ENCODE data around the gene SLC37A1.

SLC37A1 gene

DNA sequence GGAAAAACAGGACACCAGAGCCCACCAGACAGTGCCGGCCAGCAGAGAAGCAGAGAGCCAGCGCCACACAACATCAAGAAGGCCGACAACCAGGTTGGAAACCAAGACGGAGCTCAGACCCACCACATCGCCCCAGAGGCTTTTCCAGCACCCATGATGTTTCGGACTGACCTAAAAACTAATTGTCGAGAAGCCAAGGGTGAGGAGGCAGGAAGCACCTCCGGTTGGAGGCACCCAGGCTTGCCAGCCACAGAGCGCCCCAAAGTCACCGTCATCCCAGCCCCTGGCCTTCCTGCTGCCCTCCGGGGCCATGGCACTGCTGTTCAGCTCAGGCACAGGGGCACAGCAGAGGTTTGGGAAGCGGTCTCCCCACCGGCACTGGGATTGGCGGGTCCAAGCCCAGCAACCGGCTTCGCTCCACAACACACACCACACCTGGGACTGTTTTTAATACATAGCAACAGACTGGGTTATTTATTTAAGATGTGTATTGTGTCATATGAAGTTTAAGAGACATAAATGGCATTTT lies 67.2 kb downstream of the SLC37A1 start:
- no peak for DNase-seq

DNA sequence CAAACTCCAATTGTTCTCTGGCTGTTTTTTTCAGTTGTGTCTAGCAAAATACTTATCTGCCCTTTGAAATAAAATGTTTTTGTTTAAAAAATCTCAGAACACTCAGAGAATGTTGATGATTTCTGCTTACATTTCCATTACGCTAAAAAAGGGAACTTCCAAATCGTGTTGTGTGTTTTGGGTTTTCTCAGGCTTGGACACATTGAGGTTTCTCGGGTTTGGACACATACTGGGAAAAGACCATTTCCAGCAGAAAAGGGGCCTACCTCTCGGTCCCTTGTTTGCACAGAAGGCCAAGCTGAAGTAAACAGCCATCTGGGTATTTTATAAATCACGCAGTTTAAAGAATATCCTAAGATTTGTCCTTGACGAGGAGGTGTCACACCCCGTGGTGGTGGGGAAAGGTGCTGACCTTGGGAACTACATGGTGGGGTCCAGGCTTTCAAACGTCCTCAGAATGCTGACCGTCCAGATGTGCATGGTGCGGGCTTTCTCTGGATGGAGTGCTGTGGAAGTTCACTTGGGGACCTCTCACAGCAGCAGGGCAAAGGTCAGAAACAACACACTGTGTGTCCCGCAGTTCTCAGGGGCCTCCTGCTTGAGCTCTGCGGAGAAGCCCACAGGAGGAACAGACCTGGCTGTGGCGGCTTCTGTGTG lies 67.8 kb downstream of the SLC37A1 start:
- no peak for DNase-seq

DNA sequence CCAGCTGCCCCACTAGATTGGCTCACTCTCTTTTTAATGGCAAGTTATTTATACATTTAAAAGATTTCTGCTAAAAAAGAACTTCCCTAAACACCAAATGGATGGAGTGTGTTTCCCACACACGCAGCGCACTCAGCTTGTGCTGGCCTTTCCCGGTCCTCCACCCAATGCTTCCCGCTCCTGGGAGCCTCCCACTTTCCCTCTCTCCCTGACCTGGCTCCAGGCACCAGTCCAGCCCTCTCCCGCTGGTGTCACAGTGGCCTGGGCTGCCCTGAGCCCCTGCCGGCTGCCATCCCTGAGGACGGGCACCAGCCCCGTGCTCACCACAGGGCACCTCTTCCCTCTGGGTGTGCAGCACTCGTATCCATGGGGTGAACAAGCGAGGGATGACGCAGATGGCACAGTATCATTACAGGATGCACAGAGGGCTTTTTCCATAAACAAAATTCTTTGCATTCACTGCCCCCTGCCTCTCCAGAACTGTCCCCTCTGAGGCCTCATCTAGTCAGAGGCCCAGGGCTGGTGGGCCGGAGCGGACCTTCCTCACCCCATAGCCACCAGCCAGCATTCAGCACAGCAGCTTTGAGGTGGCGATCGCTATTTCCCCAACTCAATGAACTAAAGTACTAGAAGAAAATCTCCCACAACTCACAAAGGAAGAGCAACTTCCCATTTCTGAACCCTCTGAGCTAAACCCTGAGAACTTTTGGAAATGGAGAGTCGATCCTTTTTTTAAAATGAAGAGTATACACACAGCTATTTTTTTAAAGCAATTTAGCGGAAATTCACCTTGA lies 68.5 kb downstream of the SLC37A1 start:
- DNase-seq, result no peak

DNA sequence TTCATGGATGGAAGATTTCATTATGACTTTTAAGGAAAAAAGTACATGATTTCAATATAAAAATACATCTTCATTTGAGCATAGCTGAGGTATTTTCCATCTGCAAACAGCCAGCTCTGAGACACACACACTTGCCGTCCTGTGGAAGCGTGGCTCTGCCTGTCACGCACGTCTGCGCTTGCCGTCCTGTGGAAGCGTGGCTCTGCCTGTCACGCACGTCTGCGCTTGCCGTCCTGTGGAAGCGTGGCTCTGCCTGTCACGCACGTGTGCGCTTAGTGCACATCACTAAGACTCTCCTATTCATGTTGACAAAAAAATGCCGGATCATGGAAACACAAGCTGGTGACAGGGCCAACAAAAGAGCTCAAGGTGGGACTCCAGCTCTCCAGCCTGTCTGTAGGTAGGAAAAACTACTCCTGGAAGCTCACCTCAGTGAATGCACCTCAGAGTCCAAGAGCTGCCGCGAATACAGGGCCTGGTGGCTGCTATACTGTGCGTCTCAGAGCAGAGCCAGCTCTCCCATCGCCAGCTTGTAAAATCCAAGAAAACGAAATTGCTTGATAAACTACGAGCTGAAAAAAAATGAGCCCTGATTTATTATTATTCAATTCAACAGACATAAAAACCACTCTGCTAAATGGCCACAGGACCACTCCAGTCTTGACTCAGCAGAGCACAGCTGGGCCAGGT lies 69.3 kb downstream of the SLC37A1 start:
- DNase-seq, result no peak

DNA sequence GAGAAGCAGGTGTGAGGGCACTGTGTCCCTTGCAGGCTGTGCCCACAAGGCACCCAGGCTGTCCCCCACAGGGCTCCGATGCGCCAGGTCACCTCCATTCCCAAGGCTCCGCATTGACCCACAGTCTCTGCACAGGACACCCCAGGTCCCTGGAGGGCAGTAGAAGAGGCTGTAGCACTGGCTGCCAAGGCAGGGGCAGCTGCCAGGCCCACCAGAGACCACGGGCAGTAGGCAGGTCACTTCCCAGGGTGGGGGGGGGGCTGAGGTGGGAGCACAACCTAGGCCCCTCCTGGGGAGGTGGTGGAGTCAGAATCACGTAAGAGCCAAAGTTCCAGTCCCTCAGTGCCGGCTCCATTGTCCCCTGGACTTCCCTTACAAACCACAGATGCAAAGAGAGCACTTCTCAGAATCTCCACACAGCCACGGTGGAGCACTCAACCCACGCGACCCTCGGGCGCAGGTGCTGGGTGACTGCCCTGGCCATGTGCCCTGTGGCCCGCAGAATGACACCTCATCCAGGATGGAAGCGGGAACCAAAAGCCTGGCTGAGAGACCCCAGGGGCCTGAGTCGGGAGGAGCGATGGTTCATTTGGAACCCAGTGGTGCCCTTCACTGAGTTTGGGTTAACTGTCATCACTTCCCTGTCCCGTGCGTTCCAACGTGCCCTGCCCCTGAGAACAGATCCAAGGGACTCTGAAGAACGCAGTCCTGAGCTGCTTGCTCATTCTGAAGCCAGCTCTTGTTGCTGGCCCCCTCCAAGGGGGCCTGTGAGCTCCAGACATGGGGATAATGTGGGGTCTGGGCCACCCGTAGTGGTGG lies 70.0 kb downstream of the SLC37A1 start:
- no peak for DNase-seq

DNA sequence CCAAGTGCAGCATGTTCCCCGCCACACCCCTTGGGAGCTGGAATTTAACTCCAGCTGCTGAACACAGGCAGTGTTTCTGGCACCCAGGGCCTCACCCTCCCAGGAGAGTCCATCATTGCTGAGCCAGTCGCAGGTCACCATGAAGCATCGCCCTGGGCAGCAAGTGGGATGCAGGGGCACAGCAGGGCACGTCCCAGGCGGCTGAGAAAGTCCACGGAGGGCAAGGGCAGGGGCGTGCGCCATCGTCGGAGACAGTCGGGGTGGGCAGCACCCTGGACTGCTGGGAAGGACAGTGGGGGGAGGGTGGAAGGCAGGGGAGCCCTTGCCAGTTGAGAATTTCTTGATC lies 70.6 kb downstream of the SLC37A1 start:
- no peak for DNase-seq

DNA sequence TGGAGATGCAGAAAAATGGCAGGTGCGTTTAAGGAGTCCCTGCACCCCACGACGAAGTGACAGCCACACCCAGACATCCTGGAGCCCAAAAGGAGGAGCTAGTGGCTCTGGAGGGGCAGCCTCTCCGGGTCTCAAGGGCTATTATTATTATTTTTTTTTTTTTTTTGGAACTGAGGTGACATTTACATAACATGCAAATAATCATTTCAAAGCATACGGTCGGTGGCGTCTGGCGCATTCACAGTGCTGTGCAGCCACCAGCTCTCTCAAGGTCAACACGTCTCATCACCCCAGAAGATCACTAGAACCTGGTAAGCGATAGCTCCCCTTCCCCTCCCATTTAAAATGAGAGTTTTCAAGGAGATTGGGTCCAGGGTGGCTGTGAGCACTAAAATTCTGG lies 72.2 kb downstream of the SLC37A1 start:
- DNase-seq, result no peak

DNA sequence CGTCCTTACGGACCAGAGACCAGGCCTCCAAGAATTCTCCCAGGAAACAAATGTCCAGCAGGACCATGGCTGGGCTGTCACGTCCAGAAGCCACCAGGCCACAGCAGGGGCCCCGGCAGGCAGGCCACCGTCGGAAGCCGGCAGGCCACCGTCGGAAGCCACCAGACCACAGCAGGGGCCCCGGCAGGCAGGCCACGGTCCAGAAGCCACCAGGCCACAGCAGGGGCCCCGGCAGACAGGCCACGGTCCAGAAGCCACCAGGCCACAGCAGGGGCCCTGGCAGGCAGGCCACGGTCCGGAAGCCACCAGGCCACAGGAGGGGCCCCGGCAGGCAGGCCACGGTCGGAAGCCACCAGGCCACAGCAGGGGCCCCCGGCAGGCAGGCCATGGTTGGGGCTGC lies 72.8 kb downstream of the SLC37A1 start:
- DNase-seq, result no peak

DNA sequence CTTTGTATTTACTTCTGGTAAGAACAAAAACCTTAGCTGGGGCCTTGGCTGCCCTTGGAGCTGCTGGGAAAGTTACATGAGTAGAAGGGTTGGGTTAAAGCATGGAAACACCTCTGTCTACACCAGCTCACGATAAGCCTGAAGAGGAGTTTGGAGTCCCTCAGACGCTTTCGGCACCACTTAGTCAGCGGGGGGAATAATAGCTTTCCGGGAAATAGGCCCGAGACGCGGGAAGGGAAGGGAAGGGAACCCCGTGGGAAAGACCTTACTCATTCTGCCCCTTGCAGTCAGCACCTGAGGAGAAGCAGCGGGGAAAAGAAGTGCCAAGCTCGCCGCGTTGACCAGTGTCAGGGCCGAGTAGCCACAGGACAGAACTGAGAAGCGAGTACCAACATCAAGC lies 73.4 kb downstream of the SLC37A1 start:
- DNase-seq, result no peak

DNA sequence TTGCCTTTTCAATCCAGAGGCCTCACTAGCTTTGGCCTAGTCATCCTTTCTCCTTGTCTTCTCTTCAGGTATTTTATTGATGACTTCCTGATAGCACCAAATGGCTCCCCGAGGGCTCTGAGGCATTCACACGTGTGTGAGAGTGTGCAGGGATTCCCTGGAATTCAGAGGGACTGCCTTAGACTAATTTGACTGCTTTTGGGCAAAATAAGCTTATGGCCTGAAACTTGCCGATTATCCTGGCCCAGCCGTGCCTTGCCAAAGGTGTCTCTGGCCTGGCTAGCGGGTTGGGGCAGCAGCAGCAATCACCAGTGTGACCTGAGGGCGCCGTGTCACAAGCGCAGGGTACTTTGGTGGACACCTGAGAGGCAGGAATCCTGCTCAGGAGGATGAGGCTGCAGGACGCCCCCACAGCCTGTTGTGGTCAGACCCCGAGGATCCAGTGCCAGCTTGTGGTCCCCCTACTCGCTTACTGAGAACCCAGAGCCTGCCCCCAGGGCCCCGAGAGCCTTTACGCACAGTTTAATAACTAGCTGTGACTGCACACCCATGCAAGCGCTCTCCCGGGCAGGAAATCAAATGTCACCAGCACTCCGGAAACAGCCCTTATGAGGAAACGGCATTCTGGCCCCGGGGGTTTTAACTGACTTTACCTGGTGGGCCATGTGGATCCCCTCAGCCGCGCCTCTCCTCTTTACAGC lies 76.9 kb downstream of the SLC37A1 start:
- no peak for DNase-seq

DNA sequence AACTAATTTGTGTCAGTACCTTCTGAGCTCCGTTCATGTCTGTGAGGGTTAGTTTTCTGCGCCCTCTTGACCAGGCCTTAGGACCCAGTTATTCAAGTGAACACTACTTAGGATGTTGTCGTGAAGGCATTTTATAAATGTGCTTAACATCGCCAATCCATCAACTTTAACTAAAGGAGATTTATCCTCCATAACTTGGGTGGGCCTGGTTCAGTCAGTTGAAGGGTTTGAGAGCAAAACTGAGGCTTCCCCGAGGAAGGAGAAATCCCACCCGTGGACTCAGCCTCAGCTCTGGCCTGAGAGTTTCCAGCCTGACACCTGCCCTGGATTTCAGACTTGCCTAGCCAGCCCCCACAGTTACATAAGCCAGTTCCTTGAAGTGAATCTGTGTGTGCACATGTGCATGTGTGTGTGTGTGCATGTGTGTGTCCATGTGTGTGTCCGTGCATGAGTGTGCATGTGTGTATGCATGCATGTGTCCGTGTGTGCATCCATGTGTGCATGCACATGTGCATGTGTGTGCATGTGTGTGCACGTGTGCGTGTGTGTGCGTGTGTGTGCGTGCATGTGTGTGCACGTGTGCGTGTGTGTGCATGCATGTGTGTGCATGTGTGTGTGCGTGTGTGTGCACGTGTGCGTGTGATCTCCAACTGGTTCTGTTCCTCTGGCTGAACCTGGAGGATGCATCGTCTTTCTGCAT lies 77.7 kb downstream of the SLC37A1 start:
- no peak for DNase-seq

DNA sequence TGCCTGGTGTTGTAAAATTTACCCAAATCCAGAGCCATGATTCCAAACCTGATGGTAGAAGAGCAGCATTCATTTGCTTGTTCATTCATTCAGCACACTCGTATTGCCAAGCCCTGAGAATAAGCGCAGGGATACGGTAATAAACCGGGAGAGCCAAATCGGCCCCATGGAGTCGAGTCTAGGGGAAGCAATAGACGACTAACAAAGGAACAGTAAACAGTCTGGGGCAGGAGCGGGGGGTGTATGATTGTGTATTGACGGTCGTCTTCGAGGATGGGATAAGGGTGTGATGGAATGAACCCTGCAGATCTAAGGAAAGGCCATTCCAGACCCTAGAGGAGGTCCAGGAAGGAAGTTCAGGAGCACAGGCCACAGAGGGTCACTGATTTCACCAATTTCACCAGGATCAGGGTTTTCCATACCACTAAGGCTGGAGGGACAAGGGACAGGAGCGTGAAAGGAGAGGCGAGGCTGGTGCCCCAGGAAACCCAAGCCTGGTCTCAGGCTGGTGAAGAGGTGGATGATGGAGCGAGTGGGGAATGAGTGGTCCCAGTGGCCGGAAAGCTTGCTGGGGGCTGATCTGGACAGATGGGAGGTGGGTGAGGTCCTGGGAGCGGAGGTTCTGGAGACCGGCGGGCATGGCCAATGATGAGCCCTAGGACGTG lies 78.6 kb downstream of the SLC37A1 start:
- no peak for DNase-seq

DNA sequence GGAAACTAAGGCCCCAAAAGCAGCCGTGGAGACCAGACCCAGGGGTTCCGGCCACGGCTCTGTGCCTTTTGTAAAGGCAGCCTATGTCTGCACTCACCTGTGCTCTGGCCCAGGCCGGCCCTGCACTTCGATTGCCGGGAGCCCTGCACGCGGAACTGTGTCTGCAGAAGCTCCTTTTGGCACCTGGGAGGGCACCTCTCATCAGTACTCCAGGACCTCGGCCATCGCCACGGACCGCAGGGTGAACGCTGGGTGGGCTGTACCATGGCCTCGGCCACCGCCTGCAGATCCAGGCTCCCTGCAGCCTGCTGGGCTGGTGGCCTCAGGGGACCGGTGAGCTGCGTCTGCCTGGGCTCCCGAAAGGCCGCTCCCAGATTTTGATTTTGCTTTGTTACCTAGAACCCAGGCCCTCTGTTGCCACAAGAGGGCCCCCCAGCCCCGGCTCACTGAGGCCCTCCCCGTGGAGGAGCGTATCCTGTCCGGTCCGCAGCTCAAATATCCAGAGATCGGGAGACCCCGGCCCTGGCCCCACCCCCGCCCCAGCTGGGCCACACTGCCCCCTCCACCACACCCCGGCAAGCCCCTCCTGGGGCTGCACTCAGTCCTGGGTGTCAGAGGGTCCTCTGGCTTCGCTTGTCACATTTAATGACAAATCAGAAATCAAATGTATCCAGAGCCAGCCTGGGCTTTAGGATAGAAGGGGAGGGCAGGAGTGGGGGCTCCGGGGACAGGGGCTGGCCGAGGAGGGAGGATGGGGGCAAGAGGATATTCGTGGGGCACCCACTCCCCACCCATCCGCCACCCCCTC lies 79.6 kb downstream of the SLC37A1 start:
- peak; percentile 69 for DNase-seq

DNA sequence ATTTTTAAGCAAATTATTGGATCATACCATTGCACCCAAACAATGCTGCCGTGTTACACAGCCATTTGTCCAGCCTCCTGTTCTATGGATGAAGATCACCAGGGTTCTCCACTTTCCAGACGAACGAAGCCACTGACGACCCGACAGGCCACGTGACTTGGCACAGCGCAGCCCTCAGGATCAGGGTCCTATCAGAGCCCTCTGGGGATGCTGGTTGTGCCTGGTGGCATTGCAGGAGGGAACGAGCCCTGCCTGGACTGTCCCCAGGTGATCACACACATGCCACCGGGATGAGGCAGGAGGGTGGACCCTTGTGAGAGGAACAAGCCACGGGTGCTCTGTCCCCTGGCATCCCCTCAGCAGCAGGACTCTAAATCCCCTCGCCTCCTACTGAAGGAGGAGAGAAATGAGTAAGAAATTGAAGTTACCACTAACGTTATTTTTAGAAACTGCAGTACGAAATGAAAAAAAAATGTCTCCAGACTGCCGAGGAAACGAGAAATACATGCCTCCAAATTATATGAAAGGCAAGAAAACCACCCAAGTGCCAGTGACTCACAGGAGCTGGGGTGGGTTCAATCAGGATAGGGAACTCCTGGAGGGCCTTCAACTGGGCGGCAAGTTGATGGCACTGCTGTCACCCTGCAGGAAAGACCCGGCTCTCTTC lies 81.1 kb downstream of the SLC37A1 start:
- no peak for DNase-seq

DNA sequence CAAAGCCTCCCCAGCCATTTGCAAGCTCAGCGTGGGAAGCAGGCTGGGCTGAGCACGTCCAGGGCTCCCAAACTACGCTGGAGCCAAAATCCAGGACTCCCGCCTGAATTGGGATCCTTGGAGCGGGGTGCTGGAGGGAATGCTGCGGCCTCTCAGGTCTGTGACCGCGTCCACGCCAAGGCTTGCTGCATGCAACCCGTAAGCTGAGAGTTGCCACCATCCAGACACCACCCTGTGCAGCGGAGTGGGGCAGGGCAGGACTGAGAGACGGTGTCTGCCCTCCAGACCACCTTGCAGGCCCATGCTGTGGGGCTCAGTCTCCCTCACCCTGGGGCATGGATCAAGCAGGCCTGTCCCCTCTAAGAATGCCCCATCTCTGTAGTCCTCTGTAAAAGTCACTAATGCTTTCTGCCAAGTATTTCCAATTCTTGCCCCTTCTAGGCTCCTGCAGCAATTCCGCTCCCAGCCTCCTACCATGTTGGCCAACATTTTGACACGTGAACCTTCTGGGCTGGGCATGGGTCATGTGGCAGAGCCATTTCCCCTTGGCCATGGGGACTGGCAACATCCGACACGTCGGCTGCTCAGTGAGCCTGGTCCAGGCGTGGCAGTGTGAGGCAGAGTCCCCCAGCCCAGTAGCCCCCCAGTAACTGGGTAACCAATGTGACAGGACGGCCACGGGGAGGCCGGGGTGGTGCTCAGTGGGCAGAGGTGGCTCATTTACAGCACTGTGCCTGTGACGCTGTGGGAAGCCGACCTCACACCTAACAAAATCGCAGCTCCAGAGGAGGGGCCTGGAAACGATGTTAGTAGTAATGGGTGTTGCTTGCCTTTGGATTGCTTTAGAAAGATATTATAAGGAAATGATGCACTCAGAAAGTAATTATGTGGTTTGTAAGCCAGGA lies 81.9 kb downstream of the SLC37A1 start:
- DNase-seq, result no peak

DNA sequence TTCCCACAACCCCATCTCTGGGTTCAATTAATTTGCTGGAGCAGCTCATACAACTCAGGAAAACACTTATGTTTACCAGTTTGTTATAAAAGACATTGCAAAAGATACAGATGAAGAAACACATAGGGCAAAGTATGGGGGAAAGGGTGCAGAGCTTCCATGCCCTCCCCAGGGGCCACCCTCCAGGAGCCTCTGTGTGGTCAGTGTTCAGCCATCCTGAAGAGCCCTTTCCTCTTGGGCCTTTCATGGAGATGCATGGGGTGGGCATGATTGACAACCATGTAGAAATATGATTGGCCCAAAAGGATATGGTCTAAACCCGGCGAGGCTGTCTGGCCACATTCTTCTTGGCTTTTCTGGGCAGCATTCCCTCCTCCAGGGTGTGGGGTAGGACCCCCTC lies 83.0 kb downstream of the SLC37A1 start:
- DNase-seq, result no peak

DNA sequence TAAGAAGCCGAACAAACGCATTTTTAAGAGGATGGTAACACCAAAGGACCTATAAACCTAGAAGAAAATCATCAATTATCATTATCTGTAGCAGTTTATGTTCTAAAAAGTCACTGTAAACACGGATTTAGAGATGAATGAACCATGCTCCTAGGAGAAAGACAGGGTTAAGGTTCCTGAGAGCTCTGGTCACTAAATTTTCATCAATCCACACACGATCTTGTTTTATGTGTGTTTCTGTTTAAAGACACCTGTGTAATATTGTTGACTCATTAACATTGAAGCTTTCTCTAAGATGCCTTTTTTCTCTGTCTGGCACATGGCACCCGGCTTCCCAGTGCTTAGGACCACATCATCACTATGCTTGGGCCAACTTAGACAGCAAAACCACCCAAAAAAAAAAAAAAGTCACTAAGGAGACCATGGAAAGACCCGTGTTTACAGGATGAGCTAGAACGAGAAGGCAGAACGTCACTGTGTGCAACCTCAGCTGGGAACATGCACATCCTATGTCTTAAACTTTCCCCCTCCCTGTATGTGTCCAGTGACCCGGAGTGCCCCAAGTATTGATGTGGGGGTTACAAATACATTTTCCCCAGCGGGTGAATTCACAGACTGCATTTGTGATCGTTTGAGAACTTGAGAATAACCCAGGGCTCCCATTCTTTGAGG lies 84.0 kb downstream of the SLC37A1 start:
- DNase-seq, result no peak

DNA sequence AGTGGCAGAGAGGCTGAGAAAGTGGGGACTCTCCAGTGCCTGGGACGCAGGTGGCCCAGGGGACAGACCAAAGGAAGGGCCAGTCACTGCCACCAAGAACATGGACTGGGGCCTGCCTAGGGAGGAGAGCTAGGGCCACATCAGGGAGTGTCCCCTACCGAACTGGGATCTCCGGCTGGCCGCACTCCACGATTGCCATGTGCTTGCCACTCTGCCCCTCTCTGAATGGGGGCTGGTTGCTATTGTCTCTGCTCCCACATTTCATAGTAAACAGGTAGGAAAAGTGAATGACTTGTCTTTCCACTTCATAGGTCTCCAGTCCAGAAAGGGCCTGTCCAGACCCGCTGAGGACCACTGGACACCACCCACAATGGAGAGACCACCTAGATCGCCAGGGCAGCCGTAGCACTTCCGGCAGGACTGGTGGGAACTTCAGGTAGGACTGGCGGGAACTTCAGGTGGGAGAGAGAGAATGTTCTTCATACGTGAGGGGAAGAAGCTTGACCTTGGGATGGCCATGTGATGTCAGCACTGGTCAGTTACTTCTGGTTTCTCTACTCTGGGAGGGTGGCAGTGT lies 84.6 kb downstream of the SLC37A1 start:
- DNase-seq, result no peak

Measured in midbrain (tissue), 1 donor.